IMR-90 (cell line): ENCODE results near the gene ZNF514.

Experiments
- CHD1 ChIP-seq: IDR thresholded peaks from 2 replicates; pipeline ENCODE4 v1.6.1; 2012; ENCODE audit warnings: low read depth, low read length, improper control_type of control experiment
- CTCF ChIP-seq: conservative IDR thresholded peaks from 2 replicates; pipeline ENCODE4 v1.5.1; 2012; ENCODE audit warnings: mild to moderate bottlenecking, low read depth, low read length, improper control_type of control experiment
- MAZ ChIP-seq: IDR thresholded peaks from 2 replicates; pipeline ENCODE4 v1.6.1; 2012; ENCODE audit warnings: low read depth, mild to moderate bottlenecking, low read length, improper control_type of control experiment, moderate library complexity, borderline replicate concordance
- MXI1 ChIP-seq: IDR thresholded peaks from 2 replicates; pipeline ENCODE4 v1.6.1; 2012; ENCODE audit warnings: low read depth, mild to moderate bottlenecking, low read length, moderate library complexity, borderline replicate concordance
- POLR2A ChIP-seq: IDR thresholded peaks from 2 replicates; pipeline ENCODE4 v1.6.1; 2012; ENCODE audit warnings: mild to moderate bottlenecking, low read depth, low read length
- RFX5 ChIP-seq: IDR thresholded peaks from 2 replicates; pipeline ENCODE4 v1.8.0; 2012; ENCODE audit warnings: low read depth, mild to moderate bottlenecking, low read length, moderate library complexity
- TF ChIP-seq, protein P1 (sequence below): fragments of 150-350 bp; IDR thresholded peaks from 2 replicates; pipeline ENCODE4 v1.6.1; 2017; ENCODE audit warnings: mild to moderate bottlenecking, antibody characterized with exemption, low read length, low read depth
- TF ChIP-seq, protein P2 (sequence below): fragments of 150-350 bp; IDR thresholded peaks from 2 replicates; pipeline ENCODE4 v1.6.1; 2016; ENCODE audit warnings: low read depth, mild to moderate bottlenecking, low read length, moderate library complexity, borderline replicate concordance

GRCh38 chr2:95104606-95105005 lies 55.0 kb downstream of the ZNF514 start:
- TF ChIP-seq MXI1 (no peak), POLR2A (no peak), CTCF (no peak), MAZ (no peak), RFX5 (no peak), CHD1 (no peak)
- TF ChIP-seq, protein P1, sequence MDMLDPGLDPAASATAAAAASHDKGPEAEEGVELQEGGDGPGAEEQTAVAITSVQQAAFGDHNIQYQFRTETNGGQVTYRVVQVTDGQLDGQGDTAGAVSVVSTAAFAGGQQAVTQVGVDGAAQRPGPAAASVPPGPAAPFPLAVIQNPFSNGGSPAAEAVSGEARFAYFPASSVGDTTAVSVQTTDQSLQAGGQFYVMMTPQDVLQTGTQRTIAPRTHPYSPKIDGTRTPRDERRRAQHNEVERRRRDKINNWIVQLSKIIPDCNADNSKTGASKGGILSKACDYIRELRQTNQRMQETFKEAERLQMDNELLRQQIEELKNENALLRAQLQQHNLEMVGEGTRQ, result no peak
- TF ChIP-seq, protein P2, sequence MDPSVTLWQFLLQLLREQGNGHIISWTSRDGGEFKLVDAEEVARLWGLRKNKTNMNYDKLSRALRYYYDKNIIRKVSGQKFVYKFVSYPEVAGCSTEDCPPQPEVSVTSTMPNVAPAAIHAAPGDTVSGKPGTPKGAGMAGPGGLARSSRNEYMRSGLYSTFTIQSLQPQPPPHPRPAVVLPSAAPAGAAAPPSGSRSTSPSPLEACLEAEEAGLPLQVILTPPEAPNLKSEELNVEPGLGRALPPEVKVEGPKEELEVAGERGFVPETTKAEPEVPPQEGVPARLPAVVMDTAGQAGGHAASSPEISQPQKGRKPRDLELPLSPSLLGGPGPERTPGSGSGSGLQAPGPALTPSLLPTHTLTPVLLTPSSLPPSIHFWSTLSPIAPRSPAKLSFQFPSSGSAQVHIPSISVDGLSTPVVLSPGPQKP, result no peak
